Measurements from ENCODE around the gene TGFA.

The TGFA gene

GRCh38 chr2:70505613-70506391, 47.8 kb downstream of the TGFA start:
- Histone ChIP-seq H3K9me3 (ENCODE audit: control insufficient read depth, low read depth, low read length) (no peaks in the 10 kb centered on the region), H3K4me3 (ENCODE audit: low read length) (no peak overlapping the region), H3K27ac (ENCODE audit: low read length) (no peak overlapping the region), H3K27me3 (ENCODE audit: control insufficient read depth, insufficient read depth, low read length) (no peaks in the 10 kb centered on the region), H3K9ac (ENCODE audit: low read length) (no peak overlapping the region), H3K4me1 (ENCODE audit: control insufficient read depth, low read depth, low read length) (peaks cover 8% of the 10 kb centered on the region), H3K36me3 (ENCODE audit: control insufficient read depth, low read depth, low read length) (no peaks in the 10 kb centered on the region)

GRCh38 chr2:70504750-70505149, 48.9 kb downstream of the TGFA start:
- Histone ChIP-seq H3K4me3 (ENCODE audit: low read length) (no peak overlapping the region), H3K36me3 (ENCODE audit: control insufficient read depth, low read depth, low read length) (no peaks in the 10 kb centered on the region)

GRCh38 chr2:70503896-70504295, 49.7 kb downstream of the TGFA start:
- Histone ChIP-seq H3K9ac (ENCODE audit: low read length) (no peak overlapping the region), H3K36me3 (ENCODE audit: control insufficient read depth, low read depth, low read length) (no peaks in the 10 kb centered on the region)

More at GRCh38 chr2:70504750-70505149, 48.9 kb downstream of the TGFA start:
- Histone ChIP-seq H3K4me1 (ENCODE audit: control insufficient read depth, low read depth, low read length) (peaks cover 8% of the 10 kb centered on the region), H3K27me3 (ENCODE audit: control insufficient read depth, insufficient read depth, low read length) (no peaks in the 10 kb centered on the region), H3K27ac (ENCODE audit: low read length) (no peak overlapping the region), H3K9me3 (ENCODE audit: control insufficient read depth, low read depth, low read length) (no peaks in the 10 kb centered on the region), H3K9ac (ENCODE audit: low read length) (no peak overlapping the region)

GRCh38 chr2:70501728-70502127, 51.9 kb downstream of the TGFA start:
- H3K4me1 ChIP-seq (ENCODE audit: control insufficient read depth, low read depth, low read length) = peaks cover 4% of the 10 kb centered on the region
- no peak overlapping the region for H3K27ac ChIP-seq (ENCODE audit: low read length)
- no peaks in the 10 kb centered on the region for H3K9me3 ChIP-seq (ENCODE audit: control insufficient read depth, low read depth, low read length)
- no peak overlapping the region for H3K4me3 ChIP-seq (ENCODE audit: low read length)
- no peaks in the 10 kb centered on the region for H3K36me3 ChIP-seq (ENCODE audit: control insufficient read depth, low read depth, low read length)
- no peak overlapping the region for H3K9ac ChIP-seq (ENCODE audit: low read length)
- H3K27me3 ChIP-seq (ENCODE audit: control insufficient read depth, insufficient read depth, low read length) = no peaks in the 10 kb centered on the region

More at GRCh38 chr2:70503896-70504295, 49.7 kb downstream of the TGFA start:
- peaks cover 4% of the 10 kb centered on the region for H3K4me1 ChIP-seq (ENCODE audit: control insufficient read depth, low read depth, low read length)
- no peaks in the 10 kb centered on the region for H3K9me3 ChIP-seq (ENCODE audit: control insufficient read depth, low read depth, low read length)
- no peak overlapping the region for H3K4me3 ChIP-seq (ENCODE audit: low read length)
- no peak overlapping the region for H3K27ac ChIP-seq (ENCODE audit: low read length)
- no peaks in the 10 kb centered on the region for H3K27me3 ChIP-seq (ENCODE audit: control insufficient read depth, insufficient read depth, low read length)

- Histone ChIP-seq H3K27me3 (ENCODE audit: control insufficient read depth, insufficient read depth, low read length) (no peaks in the 10 kb centered on the region), H3K27ac (ENCODE audit: low read length) (no peak overlapping the region), H3K9ac (ENCODE audit: low read length) (no peak overlapping the region), H3K4me1 (ENCODE audit: control insufficient read depth, low read depth, low read length) (peaks cover 3% of the 10 kb centered on the region), H3K9me3 (ENCODE audit: control insufficient read depth, low read depth, low read length) (no peaks in the 10 kb centered on the region), H3K36me3 (ENCODE audit: control insufficient read depth, low read depth, low read length) (no peaks in the 10 kb centered on the region), H3K4me3 (ENCODE audit: low read length) (no peak overlapping the region)
These were observed 52.4 kb downstream of the TGFA start for GRCh38 chr2:70501215-70501614.

- H3K9ac ChIP-seq (ENCODE audit: low read length) = no peak overlapping the region
- no peaks in the 10 kb centered on the region for H3K4me1 ChIP-seq (ENCODE audit: control insufficient read depth, low read depth, low read length)
- H3K27ac ChIP-seq (ENCODE audit: low read length) = no peak overlapping the region
- no peaks in the 10 kb centered on the region for H3K27me3 ChIP-seq (ENCODE audit: control insufficient read depth, insufficient read depth, low read length)
- no peaks in the 10 kb centered on the region for H3K36me3 ChIP-seq (ENCODE audit: control insufficient read depth, low read depth, low read length)
- no peak overlapping the region for H3K4me3 ChIP-seq (ENCODE audit: low read length)
- no peaks in the 10 kb centered on the region for H3K9me3 ChIP-seq (ENCODE audit: control insufficient read depth, low read depth, low read length)
These were observed 54.4 kb downstream of the TGFA start for GRCh38 chr2:70499253-70499652.

- Histone ChIP-seq H3K9me3 (ENCODE audit: control insufficient read depth, low read depth, low read length) (no peaks in the 10 kb centered on the region), H3K27me3 (ENCODE audit: control insufficient read depth, insufficient read depth, low read length) (no peaks in the 10 kb centered on the region), H3K9ac (ENCODE audit: low read length) (no peak overlapping the region), H3K27ac (ENCODE audit: low read length) (no peak overlapping the region), H3K36me3 (ENCODE audit: control insufficient read depth, low read depth, low read length) (no peaks in the 10 kb centered on the region), H3K4me1 (ENCODE audit: control insufficient read depth, low read depth, low read length) (no peaks in the 10 kb centered on the region), H3K4me3 (ENCODE audit: low read length) (no peak overlapping the region)
These were observed 55.1 kb downstream of the TGFA start for GRCh38 chr2:70498528-70498927.

- Histone ChIP-seq H3K36me3 (ENCODE audit: control insufficient read depth, low read depth, low read length) (no peaks in the 10 kb centered on the region), H3K9ac (ENCODE audit: low read length) (no peak overlapping the region), H3K9me3 (ENCODE audit: control insufficient read depth, low read depth, low read length) (no peaks in the 10 kb centered on the region), H3K27ac (ENCODE audit: low read length) (no peak overlapping the region), H3K4me1 (ENCODE audit: control insufficient read depth, low read depth, low read length) (no peaks in the 10 kb centered on the region), H3K27me3 (ENCODE audit: control insufficient read depth, insufficient read depth, low read length) (no peaks in the 10 kb centered on the region), H3K4me3 (ENCODE audit: low read length) (no peak overlapping the region)
These were observed 55.6 kb downstream of the TGFA start for GRCh38 chr2:70498054-70498453.

- Histone ChIP-seq H3K9ac (ENCODE audit: low read length) (no peak overlapping the region), H3K4me3 (ENCODE audit: low read length) (no peak overlapping the region), H3K36me3 (ENCODE audit: control insufficient read depth, low read depth, low read length) (no peaks in the 10 kb centered on the region), H3K9me3 (ENCODE audit: control insufficient read depth, low read depth, low read length) (no peaks in the 10 kb centered on the region), H3K27ac (ENCODE audit: low read length) (no peak overlapping the region), H3K4me1 (ENCODE audit: control insufficient read depth, low read depth, low read length) (no peaks in the 10 kb centered on the region), H3K27me3 (ENCODE audit: control insufficient read depth, insufficient read depth, low read length) (no peaks in the 10 kb centered on the region)
These were observed 56.8 kb downstream of the TGFA start for GRCh38 chr2:70496819-70497218.

GRCh38 chr2:70494293-70494886, 59.2 kb downstream of the TGFA start:
- Histone ChIP-seq H3K9me3 (ENCODE audit: control insufficient read depth, low read depth, low read length) (no peaks in the 10 kb centered on the region), H3K27me3 (ENCODE audit: control insufficient read depth, insufficient read depth, low read length) (no peaks in the 10 kb centered on the region), H3K27ac (ENCODE audit: low read length) (no peak overlapping the region), H3K4me3 (ENCODE audit: low read length) (no peak overlapping the region), H3K4me1 (ENCODE audit: control insufficient read depth, low read depth, low read length) (no peaks in the 10 kb centered on the region), H3K36me3 (ENCODE audit: control insufficient read depth, low read depth, low read length) (no peaks in the 10 kb centered on the region), H3K9ac (ENCODE audit: low read length) (no peak overlapping the region)

GRCh38 chr2:70490381-70490780, 63.2 kb downstream of the TGFA start:
- Histone ChIP-seq H3K9me3 (ENCODE audit: control insufficient read depth, low read depth, low read length) (no peaks in the 10 kb centered on the region), H3K27ac (ENCODE audit: low read length) (no peak overlapping the region), H3K36me3 (ENCODE audit: control insufficient read depth, low read depth, low read length) (no peaks in the 10 kb centered on the region), H3K9ac (ENCODE audit: low read length) (no peak overlapping the region), H3K4me1 (ENCODE audit: control insufficient read depth, low read depth, low read length) (no peaks in the 10 kb centered on the region), H3K27me3 (ENCODE audit: control insufficient read depth, insufficient read depth, low read length) (no peaks in the 10 kb centered on the region), H3K4me3 (ENCODE audit: low read length) (no peak overlapping the region)

- no peaks in the 10 kb centered on the region for H3K27me3 ChIP-seq (ENCODE audit: control insufficient read depth, insufficient read depth, low read length)
- H3K4me1 ChIP-seq (ENCODE audit: control insufficient read depth, low read depth, low read length) = no peaks in the 10 kb centered on the region
- no peaks in the 10 kb centered on the region for H3K9me3 ChIP-seq (ENCODE audit: control insufficient read depth, low read depth, low read length)
- H3K9ac ChIP-seq (ENCODE audit: low read length) = no peak overlapping the region
- H3K4me3 ChIP-seq (ENCODE audit: low read length) = no peak overlapping the region
- H3K27ac ChIP-seq (ENCODE audit: low read length) = no peak overlapping the region
- no peaks in the 10 kb centered on the region for H3K36me3 ChIP-seq (ENCODE audit: control insufficient read depth, low read depth, low read length)
These were observed 64.5 kb downstream of the TGFA start for GRCh38 chr2:70489165-70489564.
